OCI-LY3 (cell line): Measurements from ENCODE around the gene MARCHF3.

Source experiments
- EZH2phosphoT487 ChIP-seq: fragments of 200-600 bp; shearing (Covaris generic); IDR thresholded peaks from 2 replicates; pipeline ENCODE4 v1.6.1; 2018; ENCODE audit warnings: antibody characterized with exemption, mixed run types, low read depth
- TF ChIP-seq, protein P1 (sequence below): fragments of 200-600, 300-600 bp; sonication (generic); IDR thresholded peaks from 2 replicates; pipeline ENCODE4 v1.5.1; 2014; ENCODE audit warnings: antibody characterized with exemption, low read length, low read depth

DNA sequence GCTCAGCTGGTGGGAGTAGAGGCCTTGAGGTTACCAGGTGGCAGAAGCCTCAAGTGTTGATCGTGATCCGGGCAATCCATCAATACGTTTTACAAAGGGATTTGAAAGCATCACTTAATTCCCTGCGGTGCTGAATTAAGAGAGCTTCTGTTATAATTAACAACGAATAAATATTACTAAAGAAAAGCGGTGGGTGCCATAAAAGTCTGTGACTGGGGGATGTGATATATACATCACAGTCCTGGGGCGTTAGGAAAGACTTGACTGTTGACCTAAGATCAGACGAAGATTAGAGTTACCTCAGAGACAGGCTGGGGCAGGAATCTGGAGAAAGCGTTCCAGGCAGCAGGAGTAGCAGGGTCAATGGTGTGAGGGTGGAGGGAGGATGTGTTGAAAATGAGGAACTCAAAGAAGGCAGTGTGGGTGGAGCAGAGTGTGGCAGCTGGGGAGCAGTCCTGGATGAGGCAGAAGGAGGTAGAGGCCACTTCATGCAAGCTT lies 49.7 kb upstream of the MARCHF3 start:
- TF ChIP-seq, protein P1, sequence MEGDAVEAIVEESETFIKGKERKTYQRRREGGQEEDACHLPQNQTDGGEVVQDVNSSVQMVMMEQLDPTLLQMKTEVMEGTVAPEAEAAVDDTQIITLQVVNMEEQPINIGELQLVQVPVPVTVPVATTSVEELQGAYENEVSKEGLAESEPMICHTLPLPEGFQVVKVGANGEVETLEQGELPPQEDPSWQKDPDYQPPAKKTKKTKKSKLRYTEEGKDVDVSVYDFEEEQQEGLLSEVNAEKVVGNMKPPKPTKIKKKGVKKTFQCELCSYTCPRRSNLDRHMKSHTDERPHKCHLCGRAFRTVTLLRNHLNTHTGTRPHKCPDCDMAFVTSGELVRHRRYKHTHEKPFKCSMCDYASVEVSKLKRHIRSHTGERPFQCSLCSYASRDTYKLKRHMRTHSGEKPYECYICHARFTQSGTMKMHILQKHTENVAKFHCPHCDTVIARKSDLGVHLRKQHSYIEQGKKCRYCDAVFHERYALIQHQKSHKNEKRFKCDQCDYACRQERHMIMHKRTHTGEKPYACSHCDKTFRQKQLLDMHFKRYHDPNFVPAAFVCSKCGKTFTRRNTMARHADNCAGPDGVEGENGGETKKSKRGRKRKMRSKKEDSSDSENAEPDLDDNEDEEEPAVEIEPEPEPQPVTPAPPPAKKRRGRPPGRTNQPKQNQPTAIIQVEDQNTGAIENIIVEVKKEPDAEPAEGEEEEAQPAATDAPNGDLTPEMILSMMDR, result no peak
- no peak for TF ChIP-seq EZH2phosphoT487
